Skin epidermis (tissue), 12 donors: Measurements from ENCODE around the gene PRAMEF18.
"Not testable (repeated sequence)": the region's sequence is repeated elsewhere in the genome, so short reads cannot be mapped to it uniquely, and the experiment has no call there.

ENCODE experiments used
- H3K27ac ChIP-seq, 21 experiments: fragments of 200-600 bp; sonication (generic) in 11 of 21; one replicate each; pipeline ENCODE4 v1.5.0; 2020; ENCODE audit warnings: mild to moderate bottlenecking in 3 of 21, inconsistent platforms in 2 of 21, moderate library complexity in 2 of 21
- H3K4me3 ChIP-seq, 7 experiments: fragments of 200-600 bp; sonication (generic) in 2 of 7; one replicate each; pipeline ENCODE4 v1.5.0; 2020; ENCODE audit warnings: inconsistent platforms in 2 of 7, mild to moderate bottlenecking in 2 of 7, moderate library complexity in 1 of 7

PRAMEF18 gene

DNA sequence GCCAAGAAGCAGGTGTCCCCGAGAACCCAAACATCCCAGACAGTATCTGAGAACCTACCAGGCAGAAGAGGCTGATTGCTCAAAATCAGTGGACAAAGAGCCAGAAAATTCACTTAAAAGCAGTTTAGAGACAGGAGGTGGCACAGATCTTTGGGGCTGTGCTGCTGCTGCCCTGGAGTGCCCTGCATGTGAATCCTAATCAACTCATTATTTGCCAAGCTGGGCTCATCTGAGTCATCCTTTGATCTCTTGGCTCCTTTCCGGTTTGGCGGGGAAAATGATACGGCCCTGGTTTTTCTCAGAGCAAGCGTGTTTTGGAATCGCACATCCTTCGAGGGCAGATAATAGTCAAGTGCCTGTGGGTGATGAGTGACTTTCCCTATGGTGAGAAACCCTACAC is 9.3 kb downstream of the PRAMEF18 start:
- H3K4me3 ChIP-seq, H3K27ac ChIP-seq: not testable (repeated sequence)

DNA sequence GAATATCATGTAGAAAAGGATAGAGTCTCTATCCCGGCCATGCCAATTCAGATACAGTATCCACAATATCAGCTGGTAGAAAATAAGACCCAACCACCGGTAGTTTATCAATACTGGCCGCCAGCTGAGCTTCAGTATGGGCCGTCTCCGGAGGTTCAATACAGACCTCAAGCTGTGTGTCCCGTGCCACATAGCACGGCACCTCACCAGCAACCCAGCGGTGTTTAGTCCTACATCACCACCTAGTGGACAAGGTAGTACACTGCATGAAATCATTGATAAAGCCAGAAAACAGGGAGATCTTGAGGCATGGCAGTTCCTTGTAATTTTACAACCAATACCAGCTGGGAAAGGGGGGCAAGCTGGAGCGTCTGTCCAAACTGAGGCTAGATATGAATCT is 17.2 kb downstream of the PRAMEF18 start:
- H3K4me3 ChIP-seq, H3K27ac ChIP-seq: not testable (repeated sequence)

DNA sequence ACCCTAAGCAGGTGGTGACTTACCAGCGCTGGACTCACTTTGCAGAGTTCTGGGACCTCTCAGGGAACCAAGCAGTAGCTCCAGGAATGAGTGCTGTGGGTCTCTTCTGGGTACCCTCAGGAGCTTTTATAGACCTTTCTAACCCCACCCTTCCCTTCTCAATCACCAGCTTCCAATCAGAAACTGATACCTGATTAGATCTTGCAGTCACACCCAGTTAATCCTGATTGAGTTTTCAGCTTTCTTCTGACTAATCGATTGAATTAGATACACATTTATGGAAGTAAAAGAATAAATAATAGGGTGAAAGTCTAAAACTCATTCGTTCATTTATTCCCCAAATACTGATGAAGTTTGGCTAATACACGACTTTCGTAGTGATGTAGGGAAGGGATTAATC is 24.6 kb downstream of the PRAMEF18 start, which contains the start of gene PRAMEF13:
Gene PRAMEF13, minus strand, starts transcription at position 101 of the 400 bp plus-strand sequence. CDS start 1,820 bp downstream, outside the sequence.
- H3K27ac ChIP-seq, H3K4me3 ChIP-seq: not testable (repeated sequence)
